ENCODE data around the gene CLEC3B.

CLEC3B gene

DNA sequence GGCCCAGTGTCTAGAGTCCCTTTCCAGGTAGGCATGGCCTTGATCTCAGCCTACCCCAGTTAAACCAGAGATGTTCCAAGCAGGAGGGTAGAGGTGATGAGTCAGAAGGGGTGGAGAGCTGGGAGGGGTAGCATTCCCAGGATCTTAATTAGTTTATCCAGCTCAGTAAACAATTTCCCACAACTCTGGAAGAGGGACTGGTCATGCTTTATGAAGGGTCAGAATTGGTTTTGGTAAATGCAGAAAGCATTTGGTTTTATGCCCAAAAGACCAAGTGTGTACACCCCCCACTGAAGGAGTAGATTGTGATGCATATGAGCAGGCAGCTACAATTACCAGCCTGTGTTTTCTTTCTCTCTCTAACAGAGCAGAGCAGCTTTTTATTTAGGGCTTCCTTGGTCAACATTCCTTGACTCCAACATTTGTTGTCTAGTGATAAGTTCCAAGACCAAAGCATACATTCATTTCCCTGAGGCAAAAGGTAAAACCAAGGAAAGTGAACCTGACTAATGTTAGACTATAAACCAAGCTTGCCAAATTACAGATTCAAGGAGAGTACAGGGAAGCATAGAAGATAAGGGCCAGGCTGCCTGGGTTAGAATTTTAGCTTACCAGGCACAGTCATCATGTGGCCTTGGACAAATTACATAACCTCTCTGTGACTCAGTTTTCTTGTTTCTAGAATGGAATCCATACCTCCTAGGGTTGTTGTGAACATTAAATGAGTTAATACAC lies 32.5 kb upstream of the CLEC3B start:
- in situ Hi-C loops (cut with MboI; ENCODE audit: low pct_unique_long_range_greater_than_20kb, low sequenced_read_pairs, unreplicated experiment): no loop called here
- no peak for DNase-seq (ENCODE audit: low spot score)
- TF ChIP-seq CTCF (IDR thresholded peaks at IDR 0.05; ENCODE audit: extremely low read depth, insufficient read depth, missing control alignments): no peak

- in situ Hi-C loops (cut with MboI; ENCODE audit: low pct_unique_long_range_greater_than_20kb, low sequenced_read_pairs, unreplicated experiment): no loop called here
- TF ChIP-seq CTCF (IDR thresholded peaks at IDR 0.05; ENCODE audit: extremely low read depth, insufficient read depth, missing control alignments): no peak
- no peak for DNase-seq (ENCODE audit: low spot score)
These were observed 30.8 kb upstream of the CLEC3B start for GRCh38 chr3:44995142-44995770.

GRCh38 chr3:44996556-44996969 lies 29.5 kb upstream of the CLEC3B start:
- in situ Hi-C loops (cut with MboI; ENCODE audit: low pct_unique_long_range_greater_than_20kb, low sequenced_read_pairs, unreplicated experiment): no loop called here
- no peak for TF ChIP-seq CTCF (IDR thresholded peaks at IDR 0.05; ENCODE audit: extremely low read depth, insufficient read depth, missing control alignments)
- no peak for DNase-seq (ENCODE audit: low spot score)

DNA sequence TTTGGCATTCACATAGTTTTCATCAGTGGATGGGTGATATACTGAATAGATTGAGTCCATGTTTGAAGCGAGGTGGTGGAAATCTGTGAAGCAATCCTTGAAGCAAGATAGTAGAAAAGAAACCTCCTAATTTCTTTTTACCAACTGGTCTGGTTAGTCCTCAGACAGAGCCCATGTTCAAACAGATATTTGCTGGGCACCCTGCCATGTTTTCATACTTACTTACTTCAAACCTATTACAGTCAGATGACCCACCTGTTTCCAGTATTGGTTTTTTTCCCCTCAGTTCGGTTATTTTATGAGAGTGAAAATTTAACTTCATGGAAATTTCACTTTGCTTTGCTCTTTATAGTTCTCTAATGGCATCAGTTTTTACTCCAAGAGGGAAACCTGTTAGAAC lies 26.3 kb upstream of the CLEC3B start:
- DNase-seq (ENCODE audit: low spot score): no peak
- in situ Hi-C loops (cut with MboI; ENCODE audit: low pct_unique_long_range_greater_than_20kb, low sequenced_read_pairs, unreplicated experiment): no loop called here
- TF ChIP-seq CTCF (IDR thresholded peaks at IDR 0.05; ENCODE audit: extremely low read depth, insufficient read depth, missing control alignments): no peak

DNA sequence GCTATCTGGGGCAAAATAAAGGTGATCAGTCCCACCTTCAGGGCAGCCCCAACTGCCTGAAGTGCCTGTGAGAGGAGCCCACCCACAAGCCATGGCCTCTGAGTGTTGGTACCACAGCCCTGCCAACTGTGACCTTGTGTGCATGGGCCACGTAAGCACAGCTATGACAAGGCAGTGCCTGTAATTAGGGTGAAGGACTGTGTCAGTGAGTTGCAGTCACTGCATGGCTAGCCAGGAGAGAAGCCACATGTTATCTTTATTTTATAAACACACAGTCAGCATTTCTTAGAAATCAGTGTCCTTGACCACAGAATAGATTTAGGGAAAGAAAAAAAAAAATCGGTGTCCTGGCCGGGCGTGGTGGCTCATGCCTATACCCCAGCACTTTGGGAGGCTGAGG lies 25.3 kb upstream of the CLEC3B start:
- no peak for TF ChIP-seq CTCF (IDR thresholded peaks at IDR 0.05; ENCODE audit: extremely low read depth, insufficient read depth, missing control alignments)
- in situ Hi-C loops (cut with MboI; ENCODE audit: low pct_unique_long_range_greater_than_20kb, low sequenced_read_pairs, unreplicated experiment): no loop called here
- DNase-seq (ENCODE audit: low spot score): no peak

- no peak for DNase-seq (ENCODE audit: low spot score)
- in situ Hi-C loops (cut with MboI; ENCODE audit: low pct_unique_long_range_greater_than_20kb, low sequenced_read_pairs, unreplicated experiment): no loop called here
- TF ChIP-seq CTCF (IDR thresholded peaks at IDR 0.05; ENCODE audit: extremely low read depth, insufficient read depth, missing control alignments): no peak
These were observed 24.4 kb upstream of the CLEC3B start for GRCh38 chr3:45001738-45002137.

All from GM13977 (cell line).